ENCODE data around the gene NR1D2. TPM values are rescaled to one million over a fixed set of nuclear protein-coding genes. Genes with fewer than 3 reads are reported as not detected.

The NR1D2 gene
- total RNA-seq, 1 experiment from 2014 or later: 24.0 TPM

GRCh38 chr3:23938688-23939087 is 6.4 kb upstream of the NR1D2 start:
- no peak overlapping the region for H3K4me3 Mint-ChIP-seq
- H3K79me2 ChIP-seq (ENCODE audit: insufficient read depth, low read length): no peaks in the 10 kb centered on the region
- no peak overlapping the region for H3K18ac ChIP-seq (ENCODE audit: insufficient read length, low read depth, low read length)
- no peaks in the 10 kb centered on the region for H3K9me3 Mint-ChIP-seq
- DNase-seq: no peak
- no peak overlapping the region for H3T11ph ChIP-seq (ENCODE audit: low read length)
- no peak overlapping the region for H3K23ac ChIP-seq (ENCODE audit: insufficient read length, low read depth, low read length)
- no peak overlapping the region for H2BK120ac ChIP-seq (ENCODE audit: low read depth, low read length, poor library complexity, severe bottlenecking)
- H3K9me3 ChIP-seq (ENCODE audit: control insufficient read depth, low read depth, low read length): no peaks in the 10 kb centered on the region
- no peak overlapping the region for H4K8ac ChIP-seq (replicated peaks; ENCODE audit: insufficient read length, low read depth, low read length)
- H3K4me1 ChIP-seq (ENCODE audit: insufficient read depth, low read length): peaks cover 2% of the 10 kb centered on the region; the same call in 1 of the 2 replicates
- H3K27ac ChIP-seq (ENCODE audit: insufficient read length, low read depth, low read length): no peak overlapping the region
- H4K20me1 ChIP-seq (ENCODE audit: control insufficient read depth, insufficient read depth, insufficient read length): no peaks in the 10 kb centered on the region
- H2AK5ac ChIP-seq (ENCODE audit: insufficient read length, low read length): no peak overlapping the region
- no peak overlapping the region for H2BK5ac ChIP-seq (ENCODE audit: insufficient read length, low read length)
- peaks cover 7% of the 10 kb centered on the region in 2 experiments for H3K4me1 Mint-ChIP-seq
- H2BK15ac ChIP-seq (ENCODE audit: low read depth, low read length): no peak overlapping the region
- H2BK20ac ChIP-seq (ENCODE audit: low read depth, low read length, poor library complexity, severe bottlenecking): no peak overlapping the region
- H3K4ac ChIP-seq (ENCODE audit: low read depth, low read length): no peak overlapping the region
- no peaks in the 10 kb centered on the region for H3K36me3 Mint-ChIP-seq (ENCODE audit: insufficient read depth in 1 of 3, low read depth in 3 of 3)
- H3K27me3 ChIP-seq (ENCODE audit: insufficient read depth, low read length): no peaks in the 10 kb centered on the region
- no peak overlapping the region for H3K9ac ChIP-seq (ENCODE audit: extremely low read depth, insufficient read length, low read length)
- H3K56ac ChIP-seq (ENCODE audit: insufficient read length, low read depth, low read length): no peak overlapping the region
- no peaks in the 10 kb centered on the region for H3K23me2 ChIP-seq (ENCODE audit: insufficient read length, low read depth, low read length, poor library complexity, severe bottlenecking)
- no peak overlapping the region for H4K5ac ChIP-seq (ENCODE audit: insufficient read length, low read depth, low read length)
- H3K79me1 ChIP-seq (ENCODE audit: insufficient read depth, low read depth, low read length, poor library complexity, severe bottlenecking): no peaks in the 10 kb centered on the region
- H3K4me2 ChIP-seq (ENCODE audit: insufficient read depth, insufficient read length, low read length): no peak overlapping the region
- no peak overlapping the region for H4K91ac ChIP-seq (ENCODE audit: insufficient read length, low read depth, low read length)
- H3K27me3 Mint-ChIP-seq (ENCODE audit: low read depth): peaks cover 21% of the 10 kb centered on the region
- H2BK12ac ChIP-seq (ENCODE audit: insufficient read length, low read depth, low read length): no peak overlapping the region
- no peak overlapping the region for H2AFZ ChIP-seq (ENCODE audit: low read length)
- TF ChIP-seq, protein P1, sequence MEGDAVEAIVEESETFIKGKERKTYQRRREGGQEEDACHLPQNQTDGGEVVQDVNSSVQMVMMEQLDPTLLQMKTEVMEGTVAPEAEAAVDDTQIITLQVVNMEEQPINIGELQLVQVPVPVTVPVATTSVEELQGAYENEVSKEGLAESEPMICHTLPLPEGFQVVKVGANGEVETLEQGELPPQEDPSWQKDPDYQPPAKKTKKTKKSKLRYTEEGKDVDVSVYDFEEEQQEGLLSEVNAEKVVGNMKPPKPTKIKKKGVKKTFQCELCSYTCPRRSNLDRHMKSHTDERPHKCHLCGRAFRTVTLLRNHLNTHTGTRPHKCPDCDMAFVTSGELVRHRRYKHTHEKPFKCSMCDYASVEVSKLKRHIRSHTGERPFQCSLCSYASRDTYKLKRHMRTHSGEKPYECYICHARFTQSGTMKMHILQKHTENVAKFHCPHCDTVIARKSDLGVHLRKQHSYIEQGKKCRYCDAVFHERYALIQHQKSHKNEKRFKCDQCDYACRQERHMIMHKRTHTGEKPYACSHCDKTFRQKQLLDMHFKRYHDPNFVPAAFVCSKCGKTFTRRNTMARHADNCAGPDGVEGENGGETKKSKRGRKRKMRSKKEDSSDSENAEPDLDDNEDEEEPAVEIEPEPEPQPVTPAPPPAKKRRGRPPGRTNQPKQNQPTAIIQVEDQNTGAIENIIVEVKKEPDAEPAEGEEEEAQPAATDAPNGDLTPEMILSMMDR (conservative IDR thresholded peaks at IDR 0.05): no peak
- H3K27ac Mint-ChIP-seq: peak overlapping the region in 2 of 3 experiments; percentile 17 to 53; a peak in 2 of 7 replicates
- no peak overlapping the region for H3K14ac ChIP-seq (ENCODE audit: insufficient read depth, low read length)
